Testis (tissue), 5 donors: ENCODE data around the gene C5orf15. TPM values are rescaled to one million over a fixed set of nuclear protein-coding genes. Genes with fewer than 3 reads are reported as not detected.
A peak's percentile ranks its signal among the peaks of the same experiment; 100 is the strongest.

Experiments used
- DNase-seq: peaks from one replicate; pipeline ENCODE4 v3.0.0-alpha.2; 2019
- H3K27ac ChIP-seq, 2 donors: fragments of 200-600 bp; sonication (generic); one replicate each; pipeline ENCODE4 v1.5.1; 2019
- H3K27me3 ChIP-seq: fragments of 200-600 bp; sonication (generic); one replicate; pipeline ENCODE4 v1.5.1; 2019
- H3K36me3 ChIP-seq: fragments of 200-600 bp; sonication (generic); one replicate; pipeline ENCODE4 v1.5.1; 2017; ENCODE audit warnings: low read depth; ENCODE audit errors: missing control alignments
- H3K4me1 ChIP-seq: fragments of 200-600 bp; sonication (generic); one replicate; pipeline ENCODE4 v1.5.1; 2019
- H3K4me3 ChIP-seq, 2 donors: fragments of 200-600 bp; sonication (generic); one replicate each; pipeline ENCODE4 v1.5.1; 2017 to 2019
- H3K9me3 ChIP-seq: fragments of 200-600 bp; sonication (generic); one replicate; pipeline ENCODE4 v1.5.1; 2017
- POLR2A ChIP-seq: fragments of 450-650 bp; IDR thresholded peaks from one replicate; pipeline ENCODE4 v1.6.1; 2017; ENCODE audit warnings: antibody characterized with exemption, mild to moderate bottlenecking, moderate library complexity
- WGBS, 2 donors: methylation state at CpG; one replicate each; pipeline ENCODE4 v1.1.5; 2018; 5-methylcytosine and 5-hydroxymethylcytosine counted together
- intact Hi-C: fragments of 100-400 bp; cut with DNase I; formaldehyde crosslinking; loops from one replicate; pipeline ENCODE4 v1.15.1; 2023; ENCODE audit warnings: low total_unique reads
- long read RNA-seq, 2 donors: transcript quantifications; one replicate each; lab custom pipeline, GENCODE V29; 2026
- polyA plus RNA-seq: library from polyadenylated mRNA; stranded (reverse); fragments of 350-450 nt; fragmentation: Illumina TruSeq; extraction: RNeasy Lipid Tissue Mini Kit (QIAGEN cat#74804); gene quantifications from one replicate; pipeline ENCODE4 v1.2.3, GENCODE V29; 2014; ENCODE audit warnings: low read depth, low replicate concordance; ENCODE audit not compliant: insufficient read depth
- total RNA-seq, 2 donors: library from RNA; depleted of rRNA; stranded (reverse); fragments of >200 nt; gene quantifications; one replicate each; pipeline ENCODE4 v1.2.3, GENCODE V29; 2016
- TF ChIP-seq, protein P1 (sequence below), 3 experiments: fragments of 450-650 bp in 2 of 3; fragments of 200-600 bp in 1 of 3; sonication (generic) in 1 of 3; IDR thresholded peaks; one replicate each; pipeline ENCODE4 v1.5.1; 2016 to 2019; ENCODE audit warnings: antibody characterized with exemption in 3 of 3, mild to moderate bottlenecking in 2 of 3, moderate library complexity in 1 of 3

The C5orf15 gene
- 10 to 100 TPM; 44.8 to 65.1 TPM for total RNA-seq
- 62.9 TPM for polyA plus RNA-seq
- long read RNA-seq, donor 1, transcript C5orf15-201 (3 exons, 2,358 nt) = major isoform, 48 of 61 reads
- long read RNA-seq, donor 1, partial matches to known transcripts = 13 of 61 reads
- long read RNA-seq, donor 1, other reads (novel, unspliced or antisense) = 0 of 61 reads
- long read RNA-seq, donor 2, transcript C5orf15-201 (3 exons, 2,358 nt) = major isoform, 28 of 45 reads
- long read RNA-seq, donor 2, partial matches to known transcripts = 17 of 45 reads
- long read RNA-seq, donor 2, other reads (novel, unspliced or antisense) = 0 of 45 reads

- peak; percentile 99 for DNase-seq
- Histone ChIP-seq H3K9me3 (no peaks in the 10 kb centered on the region), H3K4me1 (no peaks in the 10 kb centered on the region), H3K27me3 (no peaks in the 10 kb centered on the region), H3K27ac (peak within 1 kb of the TSS; percentile 91 to 93), H3K4me3 (peak within 1 kb of the TSS; percentile 95 to 98), H3K36me3 (no peaks in the 10 kb centered on the region)
- intact Hi-C loops = no loop called here
- WGBS, 2 donors = 1 to 3% methylated on average over 27 to 48 of the region's 48 CpGs
- TF ChIP-seq POLR2A = peak; percentile 53
- TF ChIP-seq, protein P1, sequence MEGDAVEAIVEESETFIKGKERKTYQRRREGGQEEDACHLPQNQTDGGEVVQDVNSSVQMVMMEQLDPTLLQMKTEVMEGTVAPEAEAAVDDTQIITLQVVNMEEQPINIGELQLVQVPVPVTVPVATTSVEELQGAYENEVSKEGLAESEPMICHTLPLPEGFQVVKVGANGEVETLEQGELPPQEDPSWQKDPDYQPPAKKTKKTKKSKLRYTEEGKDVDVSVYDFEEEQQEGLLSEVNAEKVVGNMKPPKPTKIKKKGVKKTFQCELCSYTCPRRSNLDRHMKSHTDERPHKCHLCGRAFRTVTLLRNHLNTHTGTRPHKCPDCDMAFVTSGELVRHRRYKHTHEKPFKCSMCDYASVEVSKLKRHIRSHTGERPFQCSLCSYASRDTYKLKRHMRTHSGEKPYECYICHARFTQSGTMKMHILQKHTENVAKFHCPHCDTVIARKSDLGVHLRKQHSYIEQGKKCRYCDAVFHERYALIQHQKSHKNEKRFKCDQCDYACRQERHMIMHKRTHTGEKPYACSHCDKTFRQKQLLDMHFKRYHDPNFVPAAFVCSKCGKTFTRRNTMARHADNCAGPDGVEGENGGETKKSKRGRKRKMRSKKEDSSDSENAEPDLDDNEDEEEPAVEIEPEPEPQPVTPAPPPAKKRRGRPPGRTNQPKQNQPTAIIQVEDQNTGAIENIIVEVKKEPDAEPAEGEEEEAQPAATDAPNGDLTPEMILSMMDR (IDR thresholded peaks at IDR 0.05) = peak in 2 of 3 experiments; percentile 6 to 35
Measured at GRCh38 chr5:133968204-133968980, at the start of gene C5orf15. C5orf15 (minus strand) TSS chr5:133968625; CDS start chr5:133968584, 41 bp downstream.

DNA sequence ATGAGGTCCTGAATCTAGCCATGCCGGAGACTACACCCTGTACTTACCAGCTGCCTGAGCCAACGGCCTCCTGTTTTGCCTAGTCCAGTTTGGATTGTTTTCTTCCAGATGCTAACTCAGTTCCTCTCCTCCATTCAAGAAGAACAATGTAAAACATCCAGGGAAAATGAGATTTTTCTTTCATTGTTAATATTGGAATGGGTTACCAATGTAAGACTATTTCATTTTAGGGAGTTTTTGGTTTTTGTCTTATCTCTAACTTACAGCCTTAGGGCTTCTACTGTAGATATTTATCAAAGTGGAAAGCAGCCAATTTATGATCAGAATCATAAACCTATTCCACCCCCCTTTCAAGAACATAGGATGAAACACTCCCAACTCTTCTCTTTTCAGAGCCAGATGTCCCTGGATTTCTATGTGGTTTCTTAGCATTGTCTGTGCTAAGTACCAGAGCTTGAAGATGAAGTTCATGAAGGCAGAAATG is 39.9 kb upstream of the C5orf15 start:
- no peak for DNase-seq
- WGBS, 2 donors = 26 to 42% methylated on average over 2 of the region's 2 CpGs
- no peaks in the 10 kb centered on the region for H3K27me3 ChIP-seq
- H3K4me3 ChIP-seq = no peak overlapping the region
- intact Hi-C loops = no loop called here
- no peaks in the 10 kb centered on the region for H3K36me3 ChIP-seq
- no peaks in the 10 kb centered on the region for H3K9me3 ChIP-seq
- TF ChIP-seq, protein P1 (IDR thresholded peaks at IDR 0.05) = no peak
- no peak for TF ChIP-seq POLR2A
- H3K4me1 ChIP-seq = peaks cover 15% of the 10 kb centered on the region
- no peak overlapping the region for H3K27ac ChIP-seq

GRCh38 chr5:134007581-134008265 is 39.3 kb upstream of the C5orf15 start:
- TF ChIP-seq, protein P1 (IDR thresholded peaks at IDR 0.05) = no peak
- no peak for TF ChIP-seq POLR2A
- H3K27ac ChIP-seq = no peak overlapping the region
- peaks cover 21% of the 10 kb centered on the region for H3K4me1 ChIP-seq
- H3K4me3 ChIP-seq = no peak overlapping the region
- no peaks in the 10 kb centered on the region for H3K36me3 ChIP-seq
- intact Hi-C loops = no loop called here
- WGBS, 2 donors = 62 to 73% methylated on average over 10 to 14 of the region's 14 CpGs
- no peak for DNase-seq
- no peaks in the 10 kb centered on the region for H3K27me3 ChIP-seq
- no peaks in the 10 kb centered on the region for H3K9me3 ChIP-seq

DNA sequence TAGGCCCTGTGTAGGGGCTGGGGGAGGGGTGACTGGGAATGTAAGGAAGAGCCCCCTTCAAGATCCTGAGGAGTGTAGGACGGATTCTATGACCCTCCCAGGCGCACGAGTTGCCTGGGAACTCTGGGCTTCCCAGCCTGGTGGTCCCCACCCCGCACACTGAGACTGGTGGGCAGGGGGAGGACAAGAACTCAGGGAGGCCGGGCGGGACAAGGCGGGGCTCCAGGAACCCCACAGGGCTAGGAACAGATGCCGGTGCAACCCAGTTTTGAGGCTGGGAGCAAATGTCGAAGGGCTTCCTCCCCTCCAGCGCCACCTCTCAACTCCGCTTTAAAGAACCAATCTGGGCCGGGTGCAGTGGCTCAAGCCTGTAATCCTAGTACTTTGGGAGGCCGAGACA is 37.7 kb upstream of the C5orf15 start:
- no peak for DNase-seq
- H3K36me3 ChIP-seq = no peaks in the 10 kb centered on the region
- H3K4me3 ChIP-seq = peak overlapping the region; percentile 92 to 93
- no peaks in the 10 kb centered on the region for H3K9me3 ChIP-seq
- peak overlapping the region; percentile 98 to 99 for H3K27ac ChIP-seq
- TF ChIP-seq, protein P1 (IDR thresholded peaks at IDR 0.05) = no peak
- no peak for TF ChIP-seq POLR2A
- intact Hi-C loops = no loop called here
- WGBS, 2 donors = 43 to 62% methylated on average over 11 to 13 of the region's 13 CpGs
- no peaks in the 10 kb centered on the region for H3K27me3 ChIP-seq
- peaks cover 26% of the 10 kb centered on the region for H3K4me1 ChIP-seq
